GM19193 (cell line): ENCODE measurements around the gene TMEM154.

Experiments
- POLR2A ChIP-seq: IDR thresholded peaks from 4 replicates; pipeline ENCODE4 v1.6.1; 2011; ENCODE audit not compliant: insufficient read depth, insufficient read length; ENCODE audit errors: extremely low read depth

TMEM154 gene

DNA sequence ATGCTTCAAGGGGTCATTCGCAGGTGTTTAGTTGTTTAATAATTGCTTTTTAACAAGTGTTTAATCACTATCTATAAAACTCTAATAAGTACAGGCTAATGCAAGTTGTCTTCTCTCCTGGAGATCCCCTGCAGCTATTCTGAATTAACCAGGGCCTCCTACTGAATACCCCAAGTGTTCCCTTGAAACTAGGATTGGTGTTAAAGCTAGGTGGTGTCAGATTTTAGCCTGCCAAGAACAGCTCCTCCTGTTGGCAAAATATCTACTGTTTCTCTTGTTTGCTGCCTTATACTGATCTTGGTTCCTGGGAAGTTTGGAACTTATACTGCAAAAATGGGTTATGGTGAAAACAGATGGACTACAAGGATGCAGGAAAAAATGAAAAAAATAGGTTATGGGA lies 26.1 kb upstream of the TMEM154 start:
- TF ChIP-seq POLR2A = no peak

DNA sequence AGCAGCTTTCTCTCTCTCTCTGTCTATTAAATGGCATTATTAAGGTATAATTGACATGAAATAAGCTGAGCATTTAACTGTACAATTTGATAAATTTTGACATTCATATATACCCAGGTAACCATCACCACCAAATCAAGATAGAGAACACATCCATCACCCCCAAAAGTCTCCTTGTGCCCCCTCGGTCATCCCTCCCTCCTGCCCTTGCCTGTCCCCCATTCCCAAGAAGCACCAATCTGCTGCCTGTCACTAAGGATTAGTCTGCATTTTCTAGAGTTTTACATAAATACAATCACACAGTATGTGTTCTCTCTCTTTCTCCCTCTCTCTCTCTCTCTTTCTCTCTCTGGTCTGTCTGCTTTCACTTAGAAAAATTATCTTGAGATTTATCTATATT lies 25.0 kb upstream of the TMEM154 start:
- no peak for TF ChIP-seq POLR2A

DNA sequence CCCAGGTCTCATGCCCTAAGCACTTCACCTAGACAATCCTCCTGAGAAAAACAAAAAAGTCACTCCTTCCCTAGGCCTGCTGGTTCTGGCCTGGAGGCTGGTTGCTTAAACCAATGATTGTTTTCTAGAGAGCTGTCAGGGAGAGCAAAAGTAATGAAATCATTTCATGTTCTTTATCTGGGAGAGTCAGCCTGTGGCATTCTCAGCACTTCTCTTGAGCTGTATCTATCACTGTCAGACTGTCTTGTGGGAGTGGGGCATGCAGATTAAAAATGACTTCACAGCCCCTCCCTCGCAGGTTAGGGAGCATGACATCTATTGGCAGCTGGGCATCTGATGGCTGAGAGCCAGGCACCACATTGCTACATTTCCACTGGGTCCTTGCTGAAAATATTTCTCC lies 20.4 kb upstream of the TMEM154 start:
- TF ChIP-seq POLR2A = no peak

DNA sequence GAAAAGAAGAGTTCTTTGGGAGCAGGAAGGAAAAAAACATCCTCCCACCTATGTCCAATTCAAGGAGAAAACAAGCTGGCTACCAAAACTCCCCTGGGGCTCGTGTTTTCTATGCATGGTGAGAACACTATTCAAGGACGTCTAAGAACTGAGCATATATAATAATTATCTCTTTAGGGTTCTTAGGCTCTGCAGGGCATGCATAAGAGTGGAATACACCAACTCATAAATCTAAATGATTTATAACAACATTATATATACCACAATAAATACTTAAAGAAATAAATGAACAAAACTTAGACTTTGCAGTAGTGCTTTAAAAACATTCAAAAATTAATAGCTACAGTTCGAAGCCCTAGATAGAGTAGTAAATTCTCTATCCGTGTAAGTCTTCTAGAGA lies 19.5 kb upstream of the TMEM154 start:
- TF ChIP-seq POLR2A = no peak

DNA sequence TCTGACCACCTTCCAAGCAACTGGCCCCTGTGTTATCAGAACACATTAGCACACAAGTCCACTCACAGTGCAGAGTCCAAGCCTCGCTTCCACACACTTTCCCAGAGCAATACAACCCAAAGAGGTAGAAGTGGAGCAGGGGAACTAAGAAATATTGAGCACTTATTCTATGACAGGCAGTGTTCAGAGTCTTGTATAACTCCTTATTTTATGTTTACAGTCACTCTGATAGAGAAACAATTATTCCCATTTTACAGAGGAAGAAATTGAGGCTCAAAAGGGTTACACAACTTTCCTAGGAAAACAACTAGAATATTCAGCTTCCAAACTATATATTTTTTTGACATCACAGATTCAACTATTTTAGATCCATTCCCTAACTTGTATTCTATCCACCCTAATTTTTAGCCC lies 18.3 kb upstream of the TMEM154 start:
- no peak for TF ChIP-seq POLR2A

DNA sequence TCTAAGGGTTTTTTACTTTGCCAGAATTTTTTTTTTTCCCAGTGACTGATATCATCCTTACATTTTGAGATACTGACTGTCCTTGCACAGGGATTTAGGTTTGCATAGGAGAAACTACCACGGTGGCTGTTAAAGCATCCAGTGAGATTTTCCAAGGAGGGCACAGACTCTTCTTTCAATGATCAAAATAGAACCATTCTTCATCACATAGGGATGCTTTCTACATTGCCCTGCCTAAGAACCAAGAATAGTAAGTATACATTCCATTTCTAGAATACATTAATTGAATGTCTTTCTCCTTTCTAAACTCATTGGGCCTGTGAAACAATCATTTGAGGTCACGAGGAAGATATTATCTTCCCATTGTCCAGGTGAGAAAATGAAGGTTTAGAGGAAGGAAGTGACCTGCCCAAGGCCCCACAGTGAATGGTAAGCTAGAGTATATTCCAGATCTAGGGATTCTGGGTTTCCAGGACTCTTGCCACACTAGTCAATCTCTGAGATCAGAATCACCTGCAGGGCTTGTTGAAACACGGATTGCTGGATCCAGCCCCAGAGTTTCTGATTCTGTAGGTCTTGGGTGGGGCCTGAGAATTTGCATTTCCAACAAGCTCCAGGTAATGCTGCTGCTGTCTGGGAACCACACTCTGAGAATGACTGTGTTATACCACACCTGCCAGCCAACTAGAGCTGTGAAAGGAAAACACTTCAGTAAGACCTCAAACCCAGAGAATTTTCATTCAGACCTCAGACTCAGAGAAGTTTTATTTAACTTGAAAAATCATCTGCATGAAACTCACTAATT lies 17.7 kb upstream of the TMEM154 start:
- TF ChIP-seq POLR2A = no peak

DNA sequence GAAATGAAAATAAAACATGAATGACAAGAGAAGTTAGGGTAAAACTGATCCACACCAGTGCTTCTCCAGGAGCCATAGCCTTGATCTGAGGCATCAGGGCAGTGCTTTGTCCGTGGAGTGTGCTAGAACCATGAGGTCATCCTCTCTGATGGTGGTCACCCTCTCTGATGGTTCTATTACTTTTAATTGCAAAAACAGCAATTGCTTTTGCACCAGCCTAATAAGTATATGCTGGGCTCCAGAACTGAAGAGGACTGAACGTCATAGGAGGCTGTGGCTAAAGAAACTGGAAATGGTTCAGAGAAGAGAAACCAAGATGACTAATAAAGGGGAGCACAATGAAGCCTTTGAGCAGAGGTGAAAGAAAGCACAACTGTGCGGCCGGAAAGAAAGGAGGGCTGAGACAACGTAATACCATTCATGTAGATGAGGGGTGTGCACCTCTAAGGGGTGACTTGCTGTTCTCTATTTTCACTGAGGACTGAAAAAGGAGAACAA lies 17.0 kb upstream of the TMEM154 start:
- TF ChIP-seq POLR2A = no peak

DNA sequence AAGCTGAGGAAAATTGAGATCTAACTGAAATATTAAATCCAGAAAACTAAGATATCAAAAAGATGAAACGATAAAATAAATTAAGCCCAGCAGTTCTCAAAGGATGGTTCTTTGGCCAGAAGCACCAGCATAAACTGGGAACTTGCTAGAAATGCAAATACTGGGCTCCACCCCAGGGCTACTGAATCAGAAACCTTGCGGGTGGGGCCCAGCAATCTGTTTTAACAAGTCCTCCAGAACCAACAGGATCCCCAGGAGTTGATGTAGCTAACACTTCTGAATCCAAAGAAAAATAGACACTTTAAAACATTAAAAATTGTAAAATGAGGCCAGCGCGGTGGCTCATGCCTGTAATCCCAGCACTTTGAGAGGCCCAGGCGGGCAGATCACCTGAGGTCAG lies 14.1 kb upstream of the TMEM154 start:
- TF ChIP-seq POLR2A = no peak

DNA sequence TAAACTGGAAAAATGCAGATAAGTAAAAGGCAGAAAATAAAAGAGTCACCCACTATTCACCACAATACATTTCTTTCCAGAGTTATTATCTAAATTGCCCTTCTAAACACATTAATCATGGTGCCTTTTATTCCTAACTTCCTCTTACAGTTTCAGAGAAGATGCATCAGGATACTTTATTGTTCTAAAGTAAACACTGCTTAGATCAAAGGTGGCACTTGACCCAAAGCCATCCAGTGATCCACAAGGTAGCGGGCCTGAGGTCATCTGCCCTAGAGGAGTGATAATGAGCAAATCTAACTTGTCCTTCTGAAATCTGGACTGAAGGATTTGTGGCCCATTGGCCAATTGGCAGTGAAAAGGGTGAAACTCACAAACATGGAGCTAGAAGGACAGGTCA lies 12.0 kb upstream of the TMEM154 start:
- TF ChIP-seq POLR2A = no peak

DNA sequence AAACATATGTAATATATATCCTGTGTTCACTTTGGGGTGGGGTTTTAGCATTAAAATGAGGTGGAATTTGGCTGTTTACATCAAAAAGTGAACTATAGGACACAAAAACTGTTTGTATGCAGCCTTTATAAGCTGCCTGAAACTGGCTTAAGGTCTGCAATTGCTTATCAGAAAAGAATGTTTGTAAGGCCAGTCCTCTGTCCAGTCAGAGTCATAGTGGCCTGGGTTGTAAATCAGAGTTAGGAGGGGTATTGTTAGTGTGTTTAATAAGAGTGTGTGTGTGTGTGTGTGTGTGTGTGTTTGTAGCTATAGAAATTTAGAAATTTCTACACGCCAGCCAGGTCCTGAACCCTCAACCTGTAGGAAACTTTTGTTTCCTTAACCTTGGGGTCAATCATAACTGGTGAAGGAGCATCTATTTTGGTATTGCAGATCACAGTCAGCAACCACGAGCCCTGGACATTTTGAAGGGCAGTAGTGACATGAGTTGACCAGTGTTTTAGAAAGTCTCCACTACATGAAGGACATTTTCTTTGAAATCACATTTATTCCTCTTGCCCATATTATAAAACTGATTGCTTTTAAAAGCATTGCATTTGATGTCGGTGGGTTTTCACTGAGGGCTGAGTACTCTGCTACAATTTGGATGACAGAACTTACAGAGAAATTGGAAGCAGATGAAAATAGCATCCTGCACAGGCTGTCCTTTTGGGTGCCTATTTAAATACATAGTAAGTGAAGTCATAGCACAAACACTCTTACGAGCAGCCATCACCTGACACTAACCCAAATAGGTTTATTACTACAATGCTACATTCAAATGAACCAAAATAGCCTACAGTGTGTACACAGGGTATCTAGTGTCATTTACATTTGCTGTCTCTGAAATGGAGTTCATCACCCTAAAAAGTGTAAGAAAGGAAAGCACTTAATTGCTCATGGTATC lies 11.2 kb upstream of the TMEM154 start:
- no peak for TF ChIP-seq POLR2A

DNA sequence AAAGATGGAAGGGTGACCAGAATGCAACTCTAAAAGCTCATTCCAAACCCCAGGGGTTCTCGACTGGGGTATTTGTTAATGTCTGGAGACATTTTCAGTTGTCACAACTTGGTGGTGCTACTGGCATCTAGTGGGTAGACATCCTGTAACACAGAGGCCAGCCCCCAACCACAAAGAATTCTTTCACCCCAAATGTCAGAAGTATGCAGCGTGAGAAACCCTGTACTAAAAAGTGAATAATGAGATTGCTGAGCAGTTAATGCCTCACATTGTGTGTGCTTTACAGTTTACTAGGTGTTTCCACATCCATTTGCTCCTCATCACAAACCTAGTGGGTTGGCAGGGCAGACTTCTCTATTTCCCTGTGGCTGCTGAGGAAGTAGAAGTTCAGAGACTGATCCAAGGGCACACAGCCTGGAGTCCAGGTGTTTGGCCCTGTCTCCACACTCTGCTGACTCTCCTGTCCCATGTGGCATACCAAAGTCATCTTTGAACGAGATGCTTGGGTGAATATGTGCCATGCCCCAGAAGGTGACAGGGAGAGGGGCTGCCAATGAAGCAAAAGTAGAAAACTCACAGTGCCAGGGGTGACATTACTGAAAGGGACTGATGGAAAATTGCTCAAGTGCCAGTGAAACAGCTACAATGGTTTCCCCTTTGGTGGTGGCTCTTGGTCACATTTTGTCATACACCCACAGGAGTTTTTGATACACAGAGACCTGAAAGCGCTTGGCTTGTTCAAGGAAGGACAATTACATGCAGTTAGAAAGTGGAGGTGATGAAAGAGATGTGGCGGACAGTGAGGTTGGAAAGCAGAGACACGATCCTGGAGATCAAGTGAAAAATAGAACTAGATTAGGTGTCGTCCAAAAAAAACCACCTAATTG lies 10.1 kb upstream of the TMEM154 start:
- TF ChIP-seq POLR2A = no peak

DNA sequence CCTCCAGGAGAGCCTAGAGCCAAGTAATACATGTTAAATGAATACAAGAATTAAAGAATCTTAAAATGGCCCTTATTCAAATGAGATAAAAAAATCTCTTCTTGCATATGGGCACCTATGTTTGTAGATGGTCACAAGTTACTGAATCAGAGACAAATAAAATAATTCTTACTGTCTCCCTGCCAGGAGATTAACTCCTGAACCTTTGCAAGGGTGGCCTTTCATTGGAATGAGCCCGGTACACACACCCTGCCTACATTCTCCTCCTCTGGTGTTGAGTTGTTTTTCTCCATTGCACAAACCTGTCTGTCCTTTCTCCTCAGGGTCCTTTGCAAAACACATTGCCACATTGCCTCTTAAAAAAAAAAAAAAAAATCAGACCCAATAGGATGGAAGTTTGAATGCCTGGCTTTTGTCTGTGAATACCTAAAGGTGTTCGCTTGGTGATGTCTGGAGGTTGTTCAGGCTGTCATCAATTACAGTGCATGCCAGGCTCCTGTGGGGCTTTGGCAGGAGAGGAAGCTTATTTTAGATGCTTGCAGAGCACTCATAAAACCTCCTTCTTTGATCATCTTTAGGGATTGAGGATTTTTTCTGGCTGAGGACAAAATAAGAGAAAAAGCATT lies 8.3 kb upstream of the TMEM154 start:
- no peak for TF ChIP-seq POLR2A

DNA sequence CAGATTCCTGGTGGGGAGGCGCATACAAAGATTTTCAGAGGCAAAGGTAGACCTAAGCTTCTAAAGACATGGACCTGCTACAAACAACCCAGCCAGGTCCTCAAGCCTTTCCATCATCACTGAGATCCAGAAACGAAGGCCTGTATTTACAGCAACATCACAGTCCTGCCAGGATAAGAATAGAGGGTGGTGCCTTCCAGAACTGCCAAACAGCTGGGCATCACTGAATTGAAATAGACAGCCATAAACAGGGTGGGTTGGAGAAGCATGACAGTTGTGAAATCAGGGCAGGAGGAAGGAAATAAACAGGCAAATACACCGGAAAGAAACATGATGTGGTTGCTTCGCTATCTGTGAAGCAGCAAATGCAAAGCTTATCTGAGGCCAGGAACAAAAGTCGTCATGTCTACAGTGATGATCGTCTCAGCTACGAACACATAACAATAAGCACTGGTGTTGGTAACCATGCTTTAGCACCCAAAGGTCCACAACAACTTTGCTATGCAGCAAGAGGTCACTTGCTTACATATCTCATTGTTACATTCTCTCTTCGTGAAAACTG lies 6.7 kb upstream of the TMEM154 start:
- no peak for TF ChIP-seq POLR2A

DNA sequence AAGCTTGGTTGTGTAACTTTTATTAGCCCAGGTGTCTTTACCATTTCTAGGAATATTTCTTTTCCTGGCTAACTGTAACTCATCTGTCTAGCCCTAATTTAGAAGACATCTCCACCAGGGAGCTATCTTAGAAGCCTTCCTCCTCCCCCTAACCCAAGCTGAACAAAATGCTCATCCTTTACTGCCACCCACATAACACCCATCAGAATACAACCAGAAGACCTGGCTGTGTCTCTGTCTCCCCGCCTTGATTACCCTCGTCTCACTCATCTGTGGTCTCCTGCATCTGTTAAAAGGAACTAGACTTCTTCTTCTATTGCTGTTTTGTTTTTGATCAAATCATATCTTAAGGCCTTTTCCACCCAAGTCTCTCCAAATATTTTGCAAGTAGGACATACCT lies 4.8 kb upstream of the TMEM154 start:
- TF ChIP-seq POLR2A = no peak

DNA sequence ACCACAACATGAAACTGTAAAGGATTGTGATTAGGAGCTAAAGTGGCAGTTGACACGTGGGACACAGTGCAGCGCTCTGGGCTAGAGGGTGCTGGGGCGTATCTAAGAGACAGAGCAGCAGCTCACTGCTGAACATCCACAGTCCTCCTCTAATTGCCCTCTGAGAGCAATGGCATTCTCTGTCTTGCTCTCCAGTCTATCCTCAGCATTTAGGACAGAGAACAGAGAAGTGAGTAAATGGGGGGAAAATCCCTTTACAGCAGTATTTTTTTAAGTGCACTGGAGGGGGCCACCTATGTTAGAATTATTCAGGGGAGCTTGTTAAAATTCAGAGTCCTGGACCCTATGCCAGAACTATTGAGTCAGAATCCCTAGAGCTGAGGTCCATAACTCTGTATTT lies 4.2 kb upstream of the TMEM154 start:
- TF ChIP-seq POLR2A = no peak
